Fibroblast of the aortic adventitia (primary cell): Measurements from ENCODE around the gene PIGT. TPM values are rescaled to one million over a fixed set of nuclear protein-coding genes. Genes with fewer than 3 reads are reported as not detected.

Experiments used
- DNase-seq: peaks from one replicate; pipeline ENCODE4 v3.0.0-alpha.2; 2010; ENCODE audit warnings: low read depth
- H3K4me3 ChIP-seq: 2 replicates; pipeline ENCODE4 v1.5.1; 2011; ENCODE audit warnings: low read depth, mild to moderate bottlenecking, control low read depth, low read length, moderate library complexity
- total RNA-seq: library from RNA; depleted of rRNA; stranded (reverse); fragments of >200 nt; gene quantifications from 2 replicates; pipeline ENCODE4 v1.2.3, GENCODE V29; 2012; ENCODE audit warnings: low replicate concordance
- TF ChIP-seq, protein P1 (sequence below): IDR thresholded peaks from 2 replicates; pipeline ENCODE4 v1.5.1; 2011; ENCODE audit warnings: mild to moderate bottlenecking, low read length, control low read depth, inconsistent platforms; ENCODE audit not compliant: insufficient read depth

The PIGT gene
- total RNA-seq, 1 donor: 67.4 TPM

DNA sequence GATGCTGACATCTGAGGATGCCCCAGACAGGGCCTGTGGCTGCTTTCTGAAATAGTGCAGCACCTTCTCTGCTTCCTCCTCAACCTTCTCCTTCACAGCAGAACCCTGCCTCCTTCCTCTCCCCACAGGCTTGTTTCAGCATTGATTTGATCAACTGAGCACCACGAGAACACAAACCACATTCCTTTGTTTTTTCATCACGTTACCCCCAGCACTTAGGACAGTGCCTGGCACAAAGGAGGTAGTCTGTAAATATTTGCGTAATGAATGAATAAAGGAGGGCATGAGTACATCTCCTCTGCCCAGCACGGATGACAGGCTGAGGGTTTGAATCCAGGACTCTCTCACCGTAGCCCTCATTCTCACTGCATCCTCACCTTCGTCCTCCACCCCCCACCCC lies 32.3 kb downstream of the PIGT start:
- H3K4me3 ChIP-seq: no peak overlapping the region
- TF ChIP-seq, protein P1, sequence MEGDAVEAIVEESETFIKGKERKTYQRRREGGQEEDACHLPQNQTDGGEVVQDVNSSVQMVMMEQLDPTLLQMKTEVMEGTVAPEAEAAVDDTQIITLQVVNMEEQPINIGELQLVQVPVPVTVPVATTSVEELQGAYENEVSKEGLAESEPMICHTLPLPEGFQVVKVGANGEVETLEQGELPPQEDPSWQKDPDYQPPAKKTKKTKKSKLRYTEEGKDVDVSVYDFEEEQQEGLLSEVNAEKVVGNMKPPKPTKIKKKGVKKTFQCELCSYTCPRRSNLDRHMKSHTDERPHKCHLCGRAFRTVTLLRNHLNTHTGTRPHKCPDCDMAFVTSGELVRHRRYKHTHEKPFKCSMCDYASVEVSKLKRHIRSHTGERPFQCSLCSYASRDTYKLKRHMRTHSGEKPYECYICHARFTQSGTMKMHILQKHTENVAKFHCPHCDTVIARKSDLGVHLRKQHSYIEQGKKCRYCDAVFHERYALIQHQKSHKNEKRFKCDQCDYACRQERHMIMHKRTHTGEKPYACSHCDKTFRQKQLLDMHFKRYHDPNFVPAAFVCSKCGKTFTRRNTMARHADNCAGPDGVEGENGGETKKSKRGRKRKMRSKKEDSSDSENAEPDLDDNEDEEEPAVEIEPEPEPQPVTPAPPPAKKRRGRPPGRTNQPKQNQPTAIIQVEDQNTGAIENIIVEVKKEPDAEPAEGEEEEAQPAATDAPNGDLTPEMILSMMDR: no peak
- no peak for DNase-seq

DNA sequence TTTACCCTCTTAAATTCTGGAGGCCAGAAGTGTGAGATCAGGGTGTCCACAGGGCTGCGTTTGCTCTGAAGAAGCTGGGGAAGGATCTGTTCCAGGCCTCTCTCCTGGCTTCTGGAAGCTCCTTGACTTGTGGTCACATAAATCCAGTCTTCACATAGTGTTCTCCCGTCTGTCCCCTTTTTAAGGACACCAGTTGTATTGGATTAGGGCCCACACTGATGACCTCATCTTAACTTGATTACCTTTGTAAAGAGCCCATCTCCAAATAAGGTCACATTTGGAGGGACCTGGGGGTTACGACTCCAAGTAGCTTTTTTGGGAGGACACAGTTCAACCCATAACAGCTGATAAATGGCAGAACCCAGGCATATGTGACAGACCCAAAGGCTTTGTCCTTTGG lies 33.6 kb downstream of the PIGT start:
- no peak for DNase-seq
- no peak overlapping the region for H3K4me3 ChIP-seq

DNA sequence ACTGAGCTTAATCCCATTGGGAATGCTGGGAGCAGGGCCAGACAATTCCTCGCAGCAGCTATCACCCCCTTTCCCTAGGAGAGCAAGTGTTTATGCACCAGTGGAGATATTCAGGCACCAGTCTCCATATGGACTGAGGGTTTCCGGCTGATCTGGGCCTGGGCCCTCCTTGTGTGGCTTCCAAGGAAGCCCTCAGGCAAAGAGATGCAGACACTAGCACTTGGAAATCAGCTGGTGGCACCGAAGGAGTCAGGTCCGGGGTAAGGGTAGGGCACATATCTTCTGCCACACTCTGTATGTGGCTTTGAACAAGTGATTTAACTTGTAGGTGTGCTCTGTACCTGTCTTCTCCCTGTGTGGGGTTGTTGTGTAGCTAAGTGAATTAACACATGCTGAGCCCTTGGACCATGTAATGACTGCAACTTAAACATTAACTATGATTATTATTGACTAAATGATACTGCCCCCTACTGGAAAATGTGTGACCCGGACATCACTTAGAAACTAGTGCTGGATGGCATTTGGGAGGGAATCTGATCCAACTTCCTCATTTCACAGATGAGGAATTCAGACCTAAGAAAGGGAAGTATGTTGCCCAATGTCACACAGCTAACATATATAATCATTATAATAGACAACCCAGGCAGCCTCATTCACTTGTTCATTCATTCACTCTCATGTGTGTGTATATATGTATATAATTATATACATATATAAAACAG lies 34.3 kb downstream of the PIGT start:
- TF ChIP-seq, protein P1: peak; percentile 59
- peak; percentile 72 for DNase-seq
- H3K4me3 ChIP-seq: no peak overlapping the region

More for the DNA sequence above, 33.6 kb downstream of the PIGT start:
- TF ChIP-seq, protein P1: no peak

DNA sequence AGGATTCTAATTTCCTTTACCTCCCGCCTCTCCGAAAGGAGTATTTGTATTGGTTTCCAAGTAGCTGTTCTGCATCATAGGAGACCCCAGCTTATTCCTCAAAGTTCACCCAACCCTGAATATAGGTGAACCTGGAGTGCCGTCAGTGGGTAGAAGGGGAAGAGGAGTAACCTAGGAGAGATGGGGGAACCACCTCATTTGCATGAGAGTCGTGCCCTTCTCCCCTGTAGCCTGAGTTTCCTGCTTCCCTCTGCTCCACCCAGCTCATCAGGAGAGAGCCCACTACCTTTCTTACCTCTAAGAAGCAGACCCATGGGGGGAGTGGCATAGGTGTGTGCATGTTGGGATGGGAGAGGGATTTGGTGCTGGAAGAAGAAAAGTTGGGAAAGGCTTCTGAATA lies 36.3 kb downstream of the PIGT start:
- no peak for DNase-seq
- H3K4me3 ChIP-seq: no peak overlapping the region
- TF ChIP-seq, protein P1: no peak

DNA sequence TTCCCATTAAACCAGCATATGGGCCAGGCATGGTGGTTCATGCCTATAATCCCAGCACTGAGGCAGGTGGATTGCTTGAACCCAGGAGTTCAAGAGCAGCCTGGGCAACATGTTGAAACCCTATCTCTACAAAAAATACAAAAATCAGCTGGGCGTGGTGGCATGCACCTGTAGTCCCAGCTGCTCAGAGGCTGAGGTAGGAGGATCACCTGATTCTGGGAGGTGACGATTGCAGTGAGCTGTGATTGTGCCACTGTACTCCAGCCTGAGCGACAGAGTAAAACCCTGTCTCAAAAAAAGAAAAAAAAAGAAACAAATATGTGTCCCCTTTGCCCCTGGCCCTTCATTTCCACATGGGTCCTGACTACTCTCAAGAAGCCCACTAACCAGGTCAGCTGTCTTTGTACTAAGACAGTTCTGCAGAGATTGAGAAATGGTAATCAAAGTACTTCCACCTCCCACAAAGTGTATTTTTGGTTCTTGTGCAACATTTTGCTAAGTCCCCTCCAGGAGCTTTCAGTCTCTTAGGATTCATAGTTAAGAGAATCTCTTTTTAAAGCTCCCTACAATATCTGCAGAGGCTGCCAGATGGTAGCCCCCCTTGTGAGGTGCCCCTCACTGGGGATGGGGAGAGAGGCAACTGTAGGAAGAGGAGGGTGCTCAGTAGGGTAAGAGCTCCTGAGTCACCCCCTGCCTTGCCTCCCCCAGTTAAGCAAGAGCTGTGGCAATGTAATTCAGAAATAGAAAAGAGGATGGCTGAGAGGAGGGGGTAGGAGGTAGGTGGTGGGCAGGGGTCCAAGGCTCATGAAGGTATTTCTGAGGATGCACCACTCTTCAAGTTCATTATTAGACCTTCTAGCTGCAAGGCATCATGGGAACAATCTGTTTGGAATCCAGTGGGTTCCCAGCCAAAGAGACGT lies 37.1 kb downstream of the PIGT start:
- TF ChIP-seq, protein P1: no peak

DNA sequence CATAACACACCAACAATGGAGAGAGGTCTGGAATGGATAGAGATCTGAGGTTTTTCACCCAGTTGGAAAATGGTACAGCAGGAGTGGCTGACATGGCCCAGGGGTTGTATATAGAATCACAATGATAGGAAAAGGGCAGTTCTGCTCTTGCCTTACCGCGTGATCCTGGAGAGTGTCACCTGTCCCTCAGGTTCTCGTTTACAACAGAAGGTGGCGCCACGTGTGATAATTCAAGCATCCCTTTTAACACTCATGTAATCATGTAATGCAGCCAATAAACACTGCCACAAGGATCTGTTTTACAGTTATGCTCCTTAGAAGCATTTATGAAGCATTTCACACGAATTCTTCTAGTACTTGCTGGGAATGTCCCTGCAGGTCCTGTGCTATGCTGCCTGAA lies 40.7 kb downstream of the PIGT start:
- TF ChIP-seq, protein P1: peak; percentile 5
- no peak for DNase-seq
- H3K4me3 ChIP-seq: no peak overlapping the region

More for the DNA sequence above, 37.1 kb downstream of the PIGT start:
- no peak overlapping the region for H3K4me3 ChIP-seq
- DNase-seq: no peak
